ENCODE measurements around the gene GAN. TPM values are rescaled to one million over a fixed set of nuclear protein-coding genes. Genes with fewer than 3 reads are reported as not detected.
"Not testable (repeated sequence)": the region's sequence is repeated elsewhere in the genome, so short reads cannot be mapped to it uniquely, and the experiment has no call there.

GAN gene
- total RNA-seq, 1 donor from 2014 or later = 5.6 TPM

DNA sequence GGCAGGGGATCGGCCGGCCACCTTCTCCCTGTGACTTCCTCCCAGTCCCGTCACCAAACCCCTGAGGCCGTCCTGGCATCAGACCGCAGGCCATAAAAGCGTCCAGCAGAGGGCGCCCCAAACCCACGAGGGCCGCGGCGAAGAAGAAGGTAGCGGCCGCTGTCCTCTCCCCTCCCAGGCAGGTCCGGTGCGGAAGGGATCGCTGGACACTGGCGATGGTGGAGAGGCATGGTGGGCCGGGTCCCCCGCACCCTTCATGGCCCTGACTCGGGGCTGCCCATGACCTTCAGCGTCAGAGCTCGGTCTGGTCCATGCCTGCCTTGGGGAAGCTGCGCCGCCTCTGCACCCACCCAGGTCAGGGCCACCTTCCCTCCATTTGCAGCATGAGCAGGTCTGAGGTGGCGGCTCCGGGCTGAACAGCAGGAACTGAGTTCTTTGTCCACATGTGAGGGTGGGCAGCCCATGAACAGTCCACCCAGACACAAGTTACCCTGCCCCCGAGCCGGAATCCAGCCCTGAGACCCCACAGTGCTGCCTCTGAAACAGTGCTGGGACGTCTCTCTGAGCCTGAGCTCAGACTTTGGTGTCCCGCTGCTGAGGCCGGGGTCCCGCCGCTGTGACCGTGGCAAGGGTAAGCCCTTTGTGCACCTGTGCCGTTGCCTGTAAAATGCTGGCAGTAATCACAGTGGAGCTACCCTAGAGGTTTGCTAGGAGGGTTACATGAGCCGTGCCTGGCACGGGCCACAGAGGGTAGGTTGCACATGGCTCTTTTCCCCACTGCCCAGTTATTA lies 89.0 kb downstream of the GAN start:
- no peak for DNase-seq (ENCODE audit: low read depth)
- TF ChIP-seq CTCF (conservative IDR thresholded peaks at IDR 0.05; ENCODE audit: low read depth, low read length) = peak; percentile 81
- H3K4me3 ChIP-seq (ENCODE audit: low read depth, low read length) = peak overlapping the region; percentile 46

DNA sequence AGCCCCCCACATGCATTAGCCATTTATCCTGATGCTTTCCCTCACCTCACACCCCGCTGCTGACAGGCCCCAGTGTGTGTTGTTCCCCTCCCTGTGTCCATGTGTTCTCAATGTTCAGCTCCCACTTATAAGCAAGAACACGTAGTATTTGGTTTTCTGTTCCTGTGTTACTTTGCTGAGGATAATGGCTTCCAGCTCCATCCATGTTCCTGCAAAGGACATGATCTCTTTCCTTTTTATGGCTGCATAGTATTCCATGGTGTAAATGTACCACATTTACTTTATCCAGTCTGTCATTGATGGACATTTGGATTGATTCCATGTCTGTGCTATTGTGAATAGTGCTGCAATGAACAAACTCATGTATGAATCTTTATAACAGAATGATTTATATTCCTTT lies 90.2 kb downstream of the GAN start:
- DNase-seq (ENCODE audit: low read depth) = not testable (repeated sequence)

DNA sequence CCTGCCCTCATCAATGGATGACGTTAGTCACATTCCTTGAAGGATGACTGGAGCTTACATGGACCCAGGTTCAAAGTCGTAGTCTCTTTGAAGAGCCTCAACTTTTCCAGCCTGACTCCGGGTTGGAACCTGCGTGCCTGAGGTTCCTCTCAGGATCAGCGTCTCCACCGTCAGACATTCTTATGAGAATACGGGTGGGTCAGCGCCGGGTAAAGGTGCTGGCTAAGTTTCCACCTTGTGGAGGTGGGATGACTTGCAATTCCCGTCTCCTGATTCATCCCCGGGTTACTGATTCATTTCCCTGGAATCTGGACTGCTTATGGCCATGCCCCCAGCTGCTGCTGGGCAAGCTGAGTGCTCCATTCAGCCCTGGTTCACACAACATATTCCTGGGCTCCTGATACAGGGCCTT lies 90.9 kb downstream of the GAN start:
- H3K4me3 ChIP-seq (ENCODE audit: low read depth, low read length) = no peak overlapping the region
- TF ChIP-seq CTCF (conservative IDR thresholded peaks at IDR 0.05; ENCODE audit: low read depth, low read length) = peak; percentile 45

More for the DNA sequence above, 90.2 kb downstream of the GAN start:
- H3K4me3 ChIP-seq (ENCODE audit: low read depth, low read length) = not testable (repeated sequence)

GRCh38 chr16:81408409-81408950 lies 93.7 kb downstream of the GAN start:
- no peak for DNase-seq (ENCODE audit: low read depth)
- TF ChIP-seq CTCF (conservative IDR thresholded peaks at IDR 0.05; ENCODE audit: low read depth, low read length) = no peak
- H3K4me3 ChIP-seq (ENCODE audit: low read depth, low read length) = no peak overlapping the region

More for the DNA sequence above, 90.9 kb downstream of the GAN start:
- DNase-seq (ENCODE audit: low read depth) = peak; percentile 95

- no peak for DNase-seq (ENCODE audit: low read depth)
- no peak for TF ChIP-seq CTCF (conservative IDR thresholded peaks at IDR 0.05; ENCODE audit: low read depth, low read length)
- no peak overlapping the region for H3K4me3 ChIP-seq (ENCODE audit: low read depth, low read length)
These were observed 94.3 kb downstream of the GAN start for GRCh38 chr16:81409016-81409556.

DNA sequence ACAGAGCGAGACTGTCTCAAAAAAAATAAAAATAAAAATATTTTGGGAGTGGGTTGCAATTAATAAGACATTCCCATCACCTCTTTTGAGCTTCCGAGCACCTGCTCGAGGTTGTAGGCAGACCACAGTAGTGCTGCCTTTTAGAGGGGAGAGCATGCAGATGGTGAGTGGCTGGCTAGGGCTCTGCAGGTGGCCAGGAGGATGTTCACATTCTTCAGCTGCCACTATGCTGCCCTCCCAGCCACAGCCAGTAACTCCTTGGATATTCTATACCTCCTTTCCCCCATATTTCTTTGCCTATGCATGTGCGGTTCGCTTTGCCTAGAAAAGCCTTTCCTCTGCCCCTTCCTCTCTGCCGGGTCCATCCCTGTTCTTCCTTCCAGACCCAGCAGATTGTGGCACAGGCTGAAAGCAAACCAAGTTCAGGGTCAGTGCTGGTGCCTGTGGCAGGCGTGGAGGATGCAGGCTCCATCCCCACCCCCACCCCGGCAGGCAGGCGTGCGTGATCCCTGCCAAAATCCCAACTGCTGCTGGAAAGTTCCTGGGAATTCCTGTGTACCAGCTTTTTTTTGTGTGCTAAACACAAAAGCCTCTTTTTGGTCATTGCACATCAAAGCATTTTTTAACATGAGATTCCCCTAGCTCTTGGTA lies 96.0 kb downstream of the GAN start:
- DNase-seq (ENCODE audit: low read depth) = no peak
- no peak for TF ChIP-seq CTCF (conservative IDR thresholded peaks at IDR 0.05; ENCODE audit: low read depth, low read length)
- H3K4me3 ChIP-seq (ENCODE audit: low read depth, low read length) = no peak overlapping the region

DNA sequence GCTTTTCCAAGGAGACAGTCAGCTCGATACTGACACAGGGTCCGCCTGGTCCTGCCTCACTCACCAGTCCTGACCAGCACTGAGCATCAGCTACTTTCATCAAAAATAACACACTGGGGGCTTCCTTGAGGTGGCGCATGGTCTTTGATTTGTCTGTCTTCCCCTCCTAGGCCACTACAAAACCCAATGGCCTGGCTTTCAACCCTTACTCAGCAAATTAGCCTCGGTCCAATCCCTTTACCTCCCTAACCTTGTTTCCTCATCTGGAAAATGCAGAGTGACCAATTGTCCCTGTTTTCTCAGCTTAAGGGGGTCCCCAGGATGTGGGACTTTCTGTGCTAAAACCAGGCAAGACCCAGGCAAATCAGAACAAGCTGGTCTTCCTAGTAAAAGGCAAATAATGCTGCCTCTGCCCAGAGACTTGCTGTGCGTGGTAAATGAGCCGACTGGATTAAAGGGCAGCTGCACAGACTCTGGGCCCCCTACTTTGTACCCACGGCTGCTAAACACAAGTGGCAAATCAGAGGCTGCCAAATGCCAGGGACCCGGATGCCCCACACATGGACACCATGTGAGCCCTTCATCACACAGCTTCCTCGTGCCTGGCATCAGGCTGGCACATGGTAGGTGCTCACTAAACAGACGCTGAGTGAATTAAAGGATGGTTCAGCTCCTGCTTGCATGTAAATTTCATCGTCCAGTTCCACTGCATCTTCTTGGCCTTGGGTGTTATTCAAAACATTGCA lies 98.7 kb downstream of the GAN start:
- TF ChIP-seq CTCF (conservative IDR thresholded peaks at IDR 0.05; ENCODE audit: low read depth, low read length) = no peak
- DNase-seq (ENCODE audit: low read depth) = no peak
- no peak overlapping the region for H3K4me3 ChIP-seq (ENCODE audit: low read depth, low read length)

All from epithelial cell of proximal tubule (primary cell).